Nephron progenitor cell (in vitro differentiated cells): ENCODE data around the gene MEDAG.

Experiments used
- DNase-seq: peaks from one replicate; pipeline ENCODE4 v3.0.0; 2021
- H3K27ac Mint-ChIP-seq: 2 replicates; pipeline ENCODE4 v1.8.0; 2021; ENCODE audit warnings: mild to moderate bottlenecking, moderate library complexity, mixed read lengths
- H3K27me3 Mint-ChIP-seq: 2 replicates; pipeline ENCODE4 v1.8.0; 2021; ENCODE audit warnings: mild to moderate bottlenecking, low read depth, mixed read lengths; ENCODE audit not compliant: poor library complexity
- H3K36me3 Mint-ChIP-seq: 2 replicates; pipeline ENCODE4 v1.8.0; 2021; ENCODE audit warnings: low read depth, mixed read lengths
- H3K4me1 Mint-ChIP-seq: 2 replicates; pipeline ENCODE4 v1.8.0; 2021; ENCODE audit warnings: mixed read lengths
- H3K4me3 Mint-ChIP-seq: 2 replicates; pipeline ENCODE4 v1.8.0; 2021; ENCODE audit warnings: mild to moderate bottlenecking, moderate library complexity, mixed read lengths
- H3K9me3 Mint-ChIP-seq: 2 replicates; pipeline ENCODE4 v1.8.0; 2021; ENCODE audit warnings: mild to moderate bottlenecking, moderate library complexity, mixed read lengths
- CTCF ChIP-seq: fragments of 200-600 bp; sonication (generic); IDR thresholded peaks from 2 replicates; pipeline ENCODE4 v1.5.0; 2021; ENCODE audit warnings: antibody characterized with exemption

The MEDAG gene

DNA sequence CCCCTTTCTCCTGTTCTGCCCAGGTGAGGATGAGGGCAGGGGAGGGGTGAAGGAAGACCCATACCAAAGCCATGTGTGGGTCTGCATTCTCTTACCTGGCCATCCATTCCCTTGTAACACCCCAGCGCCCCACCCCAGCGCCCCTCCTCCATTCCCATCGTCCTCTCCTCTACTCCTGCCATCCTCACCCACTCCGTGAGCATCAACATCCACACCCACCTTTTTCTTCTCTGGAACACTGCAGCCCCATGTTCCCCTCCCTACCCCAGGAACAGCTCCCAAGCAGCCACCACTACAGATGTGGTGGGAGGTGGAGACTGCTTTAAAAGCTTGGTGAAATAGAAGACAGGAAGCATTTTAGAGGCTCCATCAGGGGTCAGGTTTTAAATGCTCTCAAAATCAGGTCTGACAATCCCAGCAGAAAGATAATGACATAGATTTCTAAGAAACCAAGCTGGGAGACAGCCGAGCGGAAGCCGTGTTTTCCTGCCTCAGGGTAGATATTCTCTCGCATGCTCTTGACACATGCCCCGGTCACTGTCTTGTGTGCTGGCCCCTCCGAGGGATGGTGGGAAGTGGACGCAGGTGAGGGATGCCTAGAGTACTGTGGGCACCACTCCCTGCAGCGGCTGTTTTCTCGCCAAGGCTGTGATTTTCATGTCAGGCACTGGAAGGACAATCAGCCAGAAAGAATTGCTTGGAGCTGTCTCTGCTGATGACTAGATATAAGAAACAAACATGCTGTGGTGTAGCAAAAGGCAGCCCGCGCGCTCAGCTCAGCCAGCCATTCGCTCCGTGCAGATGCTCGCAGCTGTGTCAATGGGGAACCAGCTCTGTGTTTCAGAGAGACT, 9.8 kb downstream of the MEDAG start:
- no peak overlapping the region for H3K27ac Mint-ChIP-seq
- H3K9me3 Mint-ChIP-seq, result no peaks in the 10 kb centered on the region
- TF ChIP-seq CTCF, result no peak
- peaks cover 26% of the 10 kb centered on the region for H3K4me1 Mint-ChIP-seq
- no peak for DNase-seq
- H3K4me3 Mint-ChIP-seq, result no peak overlapping the region
- H3K36me3 Mint-ChIP-seq, result no peaks in the 10 kb centered on the region
- peaks cover 13% of the 10 kb centered on the region for H3K27me3 Mint-ChIP-seq

GRCh38 chr13:30916991-30917390, 10.9 kb downstream of the MEDAG start:
- TF ChIP-seq CTCF, result no peak
- H3K4me1 Mint-ChIP-seq, result peaks cover 32% of the 10 kb centered on the region
- H3K36me3 Mint-ChIP-seq, result no peaks in the 10 kb centered on the region

GRCh38 chr13:30918662-30919405, 12.8 kb downstream of the MEDAG start:
- H3K27me3 Mint-ChIP-seq, result peaks cover 13% of the 10 kb centered on the region
- H3K9me3 Mint-ChIP-seq, result no peaks in the 10 kb centered on the region
- no peak overlapping the region for H3K27ac Mint-ChIP-seq
- no peak for DNase-seq
- H3K4me1 Mint-ChIP-seq, result peaks cover 28% of the 10 kb centered on the region
- no peak for TF ChIP-seq CTCF
- H3K36me3 Mint-ChIP-seq, result no peaks in the 10 kb centered on the region
- no peak overlapping the region for H3K4me3 Mint-ChIP-seq

More at GRCh38 chr13:30916991-30917390, 10.9 kb downstream of the MEDAG start:
- Mint-ChIP-seq H3K27me3 (peaks cover 13% of the 10 kb centered on the region), H3K27ac (no peak overlapping the region), H3K4me3 (no peak overlapping the region), H3K9me3 (no peaks in the 10 kb centered on the region)
- no peak for DNase-seq

DNA sequence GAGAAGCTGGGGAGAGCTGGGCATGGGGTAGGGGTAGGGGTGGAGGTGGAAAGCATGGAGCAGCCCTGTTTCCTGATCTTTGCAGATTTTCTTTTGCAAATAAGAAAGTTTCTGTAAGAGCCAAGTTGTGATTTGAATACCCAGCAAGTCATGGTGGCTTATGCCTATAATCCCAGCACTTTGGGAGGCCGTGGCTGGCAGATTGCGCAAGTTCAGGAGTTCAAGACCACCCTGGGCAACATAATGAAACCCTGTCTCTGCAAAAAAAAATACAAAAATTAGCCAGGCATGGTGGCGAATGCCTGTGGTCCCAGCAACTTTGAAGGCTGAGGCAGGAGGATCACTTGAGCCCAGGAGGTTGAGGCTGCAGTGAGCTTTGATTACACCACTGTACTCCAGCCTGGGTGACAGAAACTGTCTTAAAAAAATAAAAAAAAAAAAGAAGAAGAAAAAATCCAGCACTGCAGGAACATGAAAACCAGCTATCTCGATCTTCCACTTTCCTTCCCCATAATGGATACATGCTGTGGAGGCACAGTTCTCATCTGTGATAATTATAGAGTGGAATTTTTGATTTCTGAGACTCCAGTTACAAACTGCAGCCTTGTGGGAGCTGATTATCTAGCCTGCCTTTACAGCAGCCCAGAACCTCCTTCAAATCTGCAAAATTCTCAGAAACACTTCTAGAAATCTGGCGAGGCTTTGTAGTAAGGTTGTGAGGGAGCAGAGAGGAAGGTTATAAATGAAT, 14.3 kb downstream of the MEDAG start:
- Mint-ChIP-seq H3K4me1 (peaks cover 37% of the 10 kb centered on the region), H3K27me3 (peaks cover 10% of the 10 kb centered on the region), H3K4me3 (no peak overlapping the region), H3K9me3 (no peaks in the 10 kb centered on the region), H3K27ac (no peak overlapping the region), H3K36me3 (no peaks in the 10 kb centered on the region)
- no peak for TF ChIP-seq CTCF
- DNase-seq, result no peak

- Mint-ChIP-seq H3K27ac (no peak overlapping the region), H3K27me3 (peaks cover 5% of the 10 kb centered on the region), H3K36me3 (no peaks in the 10 kb centered on the region), H3K4me3 (no peak overlapping the region), H3K9me3 (no peaks in the 10 kb centered on the region), H3K4me1 (peaks cover 38% of the 10 kb centered on the region)
- TF ChIP-seq CTCF, result no peak
- DNase-seq, result no peak
Observed at GRCh38 chr13:30923418-30923817, 17.3 kb downstream of the MEDAG start.
